HG03460 (cell line): Measurements from ENCODE around the gene ISG20.

Experiments used
- ATAC-seq: cut with Tn5 transposase; IDR thresholded peaks from one replicate; pipeline ENCODE4 v1.9.1; 2021; ENCODE audit not compliant: unreplicated experiment

ISG20 gene

GRCh38 chr15:88684345-88684744 lies 45.5 kb downstream of the ISG20 start:
- no peak for ATAC-seq

DNA sequence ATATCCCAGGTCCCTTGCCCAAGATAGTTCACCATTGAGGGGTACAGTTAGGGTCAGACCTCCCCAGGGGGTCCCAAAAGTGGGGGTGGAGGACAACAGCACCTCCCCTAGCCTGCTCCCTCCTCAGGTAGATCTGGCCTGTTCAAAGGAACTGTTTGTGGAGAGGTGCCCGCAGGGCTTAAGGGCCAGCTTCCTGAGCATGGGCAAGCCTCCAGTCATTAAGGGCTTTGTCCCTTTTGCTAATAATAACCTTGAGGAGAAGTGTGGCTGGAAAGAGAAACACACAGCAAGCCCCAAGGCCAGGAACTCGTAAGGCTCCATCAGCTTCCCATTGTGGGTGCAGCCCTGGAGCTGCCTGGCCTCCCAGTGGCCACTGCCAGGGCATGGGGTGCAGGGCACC lies 47.4 kb downstream of the ISG20 start:
- ATAC-seq: no peak

DNA sequence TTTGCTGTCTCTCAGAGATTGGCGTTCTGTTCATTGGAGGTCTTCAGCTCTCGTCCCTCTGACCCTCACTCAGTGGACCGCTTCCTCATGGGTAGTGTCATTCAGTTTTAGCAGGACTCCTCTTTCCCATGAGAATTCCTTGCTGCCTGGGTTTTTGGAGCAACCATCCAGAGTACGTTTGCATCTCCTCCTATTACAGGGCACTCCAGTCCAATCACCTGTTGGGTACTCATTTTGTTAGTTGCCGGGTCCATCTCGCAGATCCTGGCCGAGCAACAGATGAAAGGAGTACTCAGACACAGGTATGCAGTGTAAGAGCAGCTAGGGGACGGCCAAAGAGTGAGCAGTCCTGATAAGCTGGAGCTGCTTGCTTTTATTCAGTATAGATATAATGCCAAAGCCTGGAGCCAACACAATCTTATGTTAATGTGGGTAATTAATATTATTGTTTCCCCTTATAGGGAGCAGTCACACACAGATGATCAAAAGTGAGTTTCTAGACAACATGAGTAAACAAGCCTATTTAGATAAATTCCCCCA lies 49.6 kb downstream of the ISG20 start:
- no peak for ATAC-seq

DNA sequence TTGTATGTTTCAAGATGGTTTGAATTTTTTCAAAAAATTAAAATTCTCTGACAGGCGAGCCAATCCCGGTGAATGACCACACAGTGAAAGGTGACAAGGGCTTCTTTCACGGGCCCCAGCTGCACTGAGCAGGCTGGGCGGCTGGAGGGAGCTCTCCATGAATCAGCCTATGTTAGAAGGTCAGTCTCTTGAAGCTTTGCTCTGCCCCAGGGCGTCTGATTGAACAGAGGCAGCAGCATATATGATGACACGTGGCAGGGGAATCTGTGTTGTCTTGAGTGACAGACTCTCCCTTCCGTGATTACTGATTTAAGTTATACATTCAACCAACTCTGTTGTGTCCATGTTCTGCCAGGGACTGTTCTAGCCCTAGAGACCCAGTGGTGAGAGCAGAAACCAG lies 51.5 kb downstream of the ISG20 start:
- ATAC-seq: no peak

DNA sequence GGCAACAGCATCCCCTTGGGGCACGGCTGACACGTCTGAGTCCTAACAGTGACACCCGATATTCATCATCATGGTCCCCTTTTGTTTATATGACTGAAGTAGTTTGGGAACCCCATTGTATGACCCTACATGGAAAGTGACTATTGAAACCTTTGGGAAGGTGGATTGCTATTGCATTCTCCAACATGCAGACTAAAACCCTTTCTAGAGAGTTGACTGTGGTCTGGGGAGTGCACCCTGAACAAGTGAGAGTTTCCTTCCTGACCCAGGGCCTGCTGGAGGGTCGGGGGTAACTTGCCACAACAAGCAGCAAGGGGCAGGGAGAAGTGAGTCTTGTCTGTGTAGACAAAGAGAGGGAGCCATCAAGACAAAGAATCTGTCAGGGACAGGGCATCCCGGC lies 54.4 kb downstream of the ISG20 start:
- no peak for ATAC-seq

- ATAC-seq: no peak
Observed at GRCh38 chr15:88695101-88695500, 56.3 kb downstream of the ISG20 start.

DNA sequence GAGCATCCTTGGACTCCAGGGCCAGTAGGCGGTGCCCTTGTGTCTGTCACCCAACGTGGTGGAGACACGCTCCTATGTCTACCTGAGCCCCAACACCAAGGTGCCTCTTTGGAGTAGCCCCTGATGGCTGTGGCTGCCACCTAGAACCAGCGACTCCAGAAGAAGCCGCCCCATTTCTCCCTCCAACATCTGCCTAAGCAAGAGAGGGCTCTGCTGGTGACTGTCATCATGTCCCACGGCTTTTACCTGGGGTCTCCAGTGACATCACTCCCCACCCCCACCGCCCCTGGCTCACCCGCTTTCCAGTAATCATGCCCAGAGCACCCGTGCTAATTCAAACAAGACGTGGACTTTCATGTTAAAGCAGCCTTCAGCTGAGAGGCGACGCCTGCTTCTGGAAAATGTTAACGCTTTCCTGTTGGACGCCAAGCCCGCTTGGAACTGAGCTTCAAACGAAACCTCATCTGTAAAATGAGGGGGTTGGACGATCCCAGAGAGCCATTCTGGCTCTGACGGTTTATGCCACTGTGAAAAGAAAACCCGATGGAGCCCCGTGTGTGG lies 57.0 kb downstream of the ISG20 start:
- no peak for ATAC-seq

GRCh38 chr15:88696254-88696653 lies 57.4 kb downstream of the ISG20 start:
- ATAC-seq: no peak

DNA sequence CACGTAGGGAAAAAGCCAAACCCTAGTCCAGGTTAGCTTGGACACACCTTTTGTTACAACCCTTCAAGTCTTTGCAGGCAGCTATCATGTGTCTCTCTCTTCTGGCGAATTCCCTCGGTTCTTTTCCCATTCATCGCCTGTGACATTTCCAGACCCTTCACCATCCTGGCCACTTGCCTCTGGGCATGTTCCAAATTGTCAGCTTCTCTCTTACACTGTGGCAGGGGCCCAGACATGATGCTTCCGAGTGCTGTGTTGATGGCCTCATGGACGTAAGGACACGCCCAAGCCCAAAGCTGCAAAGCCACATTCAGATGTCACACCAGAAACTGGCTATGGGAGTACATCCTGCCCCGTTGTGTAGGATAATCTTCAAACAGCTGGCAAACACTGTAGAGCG lies 58.5 kb downstream of the ISG20 start:
- no peak for ATAC-seq

GRCh38 chr15:88699861-88700260 lies 61.0 kb downstream of the ISG20 start:
- no peak for ATAC-seq

GRCh38 chr15:88700716-88701115 lies 61.9 kb downstream of the ISG20 start:
- ATAC-seq: no peak

DNA sequence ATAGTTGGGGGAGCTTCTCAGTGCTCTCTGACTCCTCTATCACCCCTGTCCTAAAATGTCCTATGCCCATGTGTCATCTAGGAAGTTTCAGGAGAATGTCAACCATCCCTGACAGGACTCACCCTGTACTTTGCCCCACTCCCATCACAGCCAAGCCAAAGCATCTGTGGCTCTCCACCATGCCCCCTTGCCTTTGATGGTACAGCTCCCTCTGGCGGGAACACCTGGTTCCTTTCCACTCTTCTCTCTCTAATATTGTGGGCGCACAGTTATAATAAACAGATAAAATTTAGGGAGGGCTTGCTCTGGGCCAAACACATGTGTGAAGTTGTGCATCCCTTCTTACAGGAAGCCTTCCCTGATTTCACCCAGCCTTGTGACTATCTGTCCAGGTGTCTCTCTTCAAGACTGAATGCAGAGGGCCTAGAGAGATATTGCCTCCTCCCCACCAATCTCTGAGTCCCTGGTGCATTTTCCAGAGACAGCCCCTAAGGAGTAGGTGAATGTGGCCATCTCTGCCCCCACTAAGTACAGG lies 62.8 kb downstream of the ISG20 start:
- no peak for ATAC-seq

GRCh38 chr15:88702983-88703382 lies 64.2 kb downstream of the ISG20 start:
- ATAC-seq: no peak

DNA sequence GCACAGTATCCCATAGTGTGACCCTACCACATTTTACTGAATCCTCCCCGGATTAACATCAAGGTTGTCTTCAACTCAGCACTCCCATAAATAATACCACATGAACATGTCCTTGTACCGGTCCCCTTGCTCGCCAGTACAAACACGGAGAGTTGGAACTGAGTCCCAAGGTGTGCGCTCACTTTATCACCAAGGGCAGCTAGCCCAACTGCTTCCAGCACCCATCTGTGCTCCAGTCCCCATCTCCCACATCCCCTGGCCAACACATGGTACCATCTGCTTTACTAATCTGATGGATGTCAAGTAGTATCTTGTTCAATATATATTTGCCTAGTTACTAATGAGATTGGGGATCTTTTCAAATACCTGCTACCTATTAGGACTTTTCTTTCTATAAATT lies 64.7 kb downstream of the ISG20 start:
- ATAC-seq: no peak

DNA sequence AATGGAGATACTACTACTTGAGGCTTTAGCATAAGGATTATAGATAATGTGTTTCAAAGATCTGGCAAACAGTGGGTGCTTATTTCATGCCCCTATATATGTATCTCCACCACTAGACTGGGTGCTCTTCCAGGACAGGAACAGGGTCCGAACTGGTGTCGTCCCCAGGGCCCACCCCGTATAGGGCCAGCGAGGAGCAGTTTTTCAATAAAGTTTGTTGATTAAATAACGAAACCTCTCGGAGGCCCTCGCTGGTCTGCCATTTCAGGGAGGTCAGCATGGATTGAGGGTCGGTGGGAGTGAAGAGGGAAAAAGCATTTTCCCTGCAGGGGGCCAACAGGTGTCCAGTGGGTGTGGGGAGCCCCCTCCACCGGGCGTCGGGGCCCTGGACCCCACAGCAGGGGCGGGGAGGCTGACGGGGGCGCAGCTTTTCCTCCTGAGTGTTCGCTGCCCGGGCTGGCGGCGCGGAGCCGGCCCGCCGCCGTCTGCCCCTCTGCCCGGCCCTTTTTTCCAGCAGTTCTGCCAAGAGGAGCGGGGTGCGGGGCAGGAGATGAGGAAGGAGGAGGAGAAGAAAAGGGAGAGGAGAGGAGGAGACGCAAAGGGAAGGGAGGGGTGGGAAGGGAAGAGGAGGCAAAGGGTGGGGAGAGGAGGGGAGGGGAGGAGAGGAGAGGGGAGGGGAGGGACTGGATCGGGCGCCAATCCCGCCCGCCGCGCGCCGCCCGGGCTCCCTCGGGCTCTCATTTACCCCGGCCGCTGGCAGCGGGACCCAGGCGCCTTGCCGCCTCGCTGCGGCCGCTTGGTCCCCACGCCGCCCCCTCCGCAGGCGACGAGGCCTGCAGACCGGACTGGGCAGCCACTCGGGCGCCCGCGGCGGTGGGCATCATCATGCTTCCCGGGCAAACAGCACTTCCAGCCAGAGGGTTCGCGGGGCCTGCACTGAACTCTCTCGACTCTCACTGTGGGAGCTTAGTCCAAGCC lies 66.3 kb downstream of the ISG20 start:
- no peak for ATAC-seq

GRCh38 chr15:88705769-88706165 lies 67.0 kb downstream of the ISG20 start:
- no peak for ATAC-seq
